Gastrocnemius medialis (tissue), 4 donors: ENCODE measurements around the gene C5orf46. TPM values are rescaled to one million over a fixed set of nuclear protein-coding genes. Genes with fewer than 3 reads are reported as not detected.

Source experiments
- ATAC-seq, 2 donors: fragments of 150-250 bp; one replicate each; pipeline ENCODE4 v1.9.1; 2016
- DNase-seq, 2 donors: peaks; one replicate each; pipeline ENCODE4 v3.0.0-alpha.2; 2019
- H3K27ac ChIP-seq, 4 donors: fragments of 200-600 bp; sonication (generic); 1 replicate in 1 of 4; 2 replicates in 3 of 4; pipeline ENCODE4 v1.5.1; 2016 to 2018; ENCODE audit warnings: mild to moderate bottlenecking in 2 of 4, moderate library complexity in 1 of 4
- H3K27me3 ChIP-seq, 3 donors: fragments of 200-600 bp; sonication (generic) in 2 of 3; 1 replicate in 1 of 3; 2 replicates in 2 of 3; pipeline versions ENCODE4 v1.5.1 to v1.6.0; 2016 to 2019; ENCODE audit warnings: mild to moderate bottlenecking in 1 of 3, moderate library complexity in 1 of 3
- H3K36me3 ChIP-seq, 2 donors: fragments of 200-600 bp; sonication (generic) in 1 of 2; one replicate each; pipeline ENCODE4 v1.5.1; 2017 to 2018
- H3K4me1 ChIP-seq, 2 donors: fragments of 200-600 bp; sonication (generic) in 1 of 2; one replicate each; pipeline ENCODE4 v1.5.1; 2016 to 2017; ENCODE audit warnings: mild to moderate bottlenecking in 2 of 2
- H3K4me3 ChIP-seq, 4 donors: fragments of 200-600 bp; sonication (generic) in 3 of 4; 1 replicate in 1 of 4; 2 replicates in 3 of 4; pipeline ENCODE4 v1.5.1; 2016 to 2019; ENCODE audit warnings: mild to moderate bottlenecking in 2 of 4
- H3K9me3 ChIP-seq, 3 donors: fragments of 200-600 bp; sonication (generic) in 2 of 3; 1 replicate in 1 of 3; 2 replicates in 2 of 3; pipeline ENCODE4 v1.5.1; 2016 to 2019
- CTCF ChIP-seq, 5 experiments: fragments of 450-650 bp in 3 of 5; fragments of 200-600 bp in 2 of 5; sonication (generic) in 2 of 5; IDR thresholded peaks in 4 of 5; conservative IDR thresholded peaks in 1 of 5; 1 replicate in 4 of 5; 2 replicates in 1 of 5; pipeline ENCODE4 v1.5.1; 2016 to 2019; ENCODE audit warnings: antibody characterized with exemption in 5 of 5, mild to moderate bottlenecking in 3 of 5, moderate library complexity in 3 of 5
- POLR2A ChIP-seq, 2 donors: fragments of 450-650 bp; IDR thresholded peaks; one replicate each; pipeline ENCODE4 v1.6.1; 2017; ENCODE audit warnings: antibody characterized with exemption in 2 of 2, mild to moderate bottlenecking in 2 of 2, moderate library complexity in 2 of 2
- in situ Hi-C, 4 donors: fragments of 200-750 bp; cut with MboI; loops; one replicate each; pipeline versions ENCODE4 v1.15.0 to v1.8.0; 2017; ENCODE audit warnings: low sequenced_read_pairs in 4 of 4
- intact Hi-C: fragments of 100-400 bp; cut with DNase I; formaldehyde crosslinking; loops from one replicate; pipeline ENCODE4 v1.15.1; 2023; ENCODE audit warnings: low total_unique reads
- total RNA-seq, 4 donors: library from RNA; depleted of rRNA; stranded (reverse); fragments of >200 nt; gene quantifications; one replicate each; pipeline versions ENCODE4 v1.1.0 to v1.2.3, GENCODE V29; 2016

The C5orf46 gene
- total RNA-seq, 4 donors from 2014 or later = not detected

GRCh38 chr5:147879784-147880183 is 26.6 kb downstream of the C5orf46 start:
- Histone ChIP-seq H3K27ac (no peak overlapping the region), H3K36me3 (no peaks in the 10 kb centered on the region), H3K4me1 (no peaks in the 10 kb centered on the region), H3K9me3 (no peaks in the 10 kb centered on the region), H3K27me3 (no peaks in the 10 kb centered on the region), H3K4me3 (no peak overlapping the region)
- ATAC-seq (no peak), DNase-seq (no peak)
- in situ Hi-C loops (no loop called here), intact Hi-C loops (no loop called here)
- TF ChIP-seq CTCF (IDR thresholded peaks at IDR 0.05 in 4 of 5, conservative IDR thresholded peaks at IDR 0.05 in 1 of 5) = no peak
- no peak for TF ChIP-seq POLR2A (IDR thresholded peaks at IDR 0.05)

DNA sequence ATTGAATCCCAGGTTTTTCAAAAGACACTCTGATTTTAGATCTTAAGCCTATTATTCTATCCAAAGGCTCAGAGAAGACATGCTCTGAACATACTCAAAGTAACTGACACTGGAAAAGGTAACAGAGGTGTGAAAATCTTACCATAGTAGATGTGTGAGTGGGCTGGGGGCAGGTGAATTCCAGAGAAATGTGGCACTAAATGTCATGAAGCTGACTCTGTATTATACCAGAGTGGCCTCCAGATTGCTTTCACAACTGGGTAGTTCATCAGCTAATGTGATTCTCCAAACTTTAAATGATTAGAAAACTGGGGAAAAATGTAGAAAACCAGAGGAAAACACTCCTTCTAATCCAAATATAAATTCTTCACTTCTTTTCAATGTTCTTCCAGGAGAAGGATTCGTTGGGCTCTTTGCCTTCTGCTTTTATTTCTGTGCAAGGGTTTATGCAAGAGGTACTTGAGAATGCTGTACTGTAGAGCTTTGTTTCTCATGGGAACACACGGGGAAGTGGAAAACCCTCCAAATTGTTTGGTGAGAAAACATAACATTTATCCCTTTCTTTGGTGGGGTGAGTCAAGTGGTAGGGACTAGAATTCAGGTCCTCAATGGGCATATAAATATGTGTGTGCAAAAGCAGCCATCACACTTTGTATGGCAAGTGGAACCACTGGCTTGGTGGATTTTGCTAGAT is 28.1 kb downstream of the C5orf46 start, which contains the start of gene SCGB3A2:
SCGB3A2 (plus strand) TSS at position 646 of the 694 bp plus-strand sequence. CDS start 93 bp downstream, outside the sequence.
- TF ChIP-seq POLR2A (IDR thresholded peaks at IDR 0.05) (no peak), CTCF (IDR thresholded peaks at IDR 0.05 in 4 of 5, conservative IDR thresholded peaks at IDR 0.05 in 1 of 5) (no peak)
- DNase-seq (no peak), ATAC-seq (no peak)
- in situ Hi-C loops = no loop called here
- intact Hi-C loops = no loop called here
- Histone ChIP-seq H3K27me3 (no peaks in the 10 kb centered on the region), H3K4me1 (no peaks in the 10 kb centered on the region), H3K9me3 (no peaks in the 10 kb centered on the region), H3K4me3 (no peak within 1 kb of the TSS), H3K27ac (no peak within 1 kb of the TSS), H3K36me3 (no peaks in the 10 kb centered on the region)

DNA sequence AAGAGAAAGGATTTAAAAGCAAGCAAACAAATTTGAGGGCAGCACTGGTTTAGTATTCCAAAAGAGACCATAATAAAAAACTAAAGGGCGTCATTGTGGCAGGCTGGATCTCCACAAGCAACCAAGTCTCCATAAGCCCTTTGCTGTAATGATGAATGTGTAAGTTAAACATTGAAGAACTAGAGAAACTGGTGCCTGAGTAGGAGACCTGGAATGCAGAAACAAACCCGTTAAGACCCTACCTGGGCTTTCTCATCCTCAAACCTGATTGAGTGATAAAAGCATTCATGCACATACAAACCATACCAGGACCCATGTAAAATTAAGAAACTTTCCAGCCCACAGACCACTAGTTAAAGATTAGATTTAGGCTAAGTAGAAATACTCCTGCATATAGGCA is 29.7 kb downstream of the C5orf46 start:
- Histone ChIP-seq H3K27ac (no peak overlapping the region), H3K4me3 (no peak overlapping the region), H3K4me1 (no peaks in the 10 kb centered on the region), H3K36me3 (no peaks in the 10 kb centered on the region), H3K9me3 (no peaks in the 10 kb centered on the region), H3K27me3 (no peaks in the 10 kb centered on the region)
- intact Hi-C loops = no loop called here
- ATAC-seq (no peak), DNase-seq (no peak)
- in situ Hi-C loops = no loop called here
- TF ChIP-seq CTCF (IDR thresholded peaks at IDR 0.05 in 4 of 5, conservative IDR thresholded peaks at IDR 0.05 in 1 of 5) = no peak
- TF ChIP-seq POLR2A (IDR thresholded peaks at IDR 0.05) = no peak

DNA sequence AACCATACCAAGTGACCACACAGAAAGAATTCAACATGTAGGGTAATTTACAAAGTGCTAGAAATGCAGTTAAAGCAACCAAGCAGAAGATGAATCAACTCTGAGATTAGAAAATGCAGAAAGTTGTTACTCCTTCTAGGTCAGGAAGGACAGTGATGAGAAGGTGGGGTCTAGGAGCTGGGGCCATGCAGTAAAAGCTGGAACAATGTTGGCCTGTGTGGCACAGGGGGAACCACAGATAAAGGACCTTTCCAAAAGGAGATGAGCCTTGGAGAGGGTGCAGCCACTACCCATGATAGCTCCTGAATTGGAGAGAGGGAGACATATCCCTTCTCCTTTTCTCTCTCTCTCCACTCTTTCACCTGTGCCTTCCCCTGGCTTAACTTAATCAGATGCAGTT is 30.2 kb downstream of the C5orf46 start:
- in situ Hi-C loops = no loop called here
- H3K36me3 ChIP-seq = no peaks in the 10 kb centered on the region

More for the DNA sequence above, 30.2 kb downstream of the C5orf46 start:
- no peak overlapping the region for H3K27ac ChIP-seq
- no peak for ATAC-seq
- no peak overlapping the region for H3K4me3 ChIP-seq
- no peak for TF ChIP-seq POLR2A (IDR thresholded peaks at IDR 0.05)
- no peak for TF ChIP-seq CTCF (IDR thresholded peaks at IDR 0.05 in 4 of 5, conservative IDR thresholded peaks at IDR 0.05 in 1 of 5)
- DNase-seq = no peak
- H3K4me1 ChIP-seq = no peaks in the 10 kb centered on the region
- H3K9me3 ChIP-seq = no peaks in the 10 kb centered on the region
- intact Hi-C loops = no loop called here
- no peaks in the 10 kb centered on the region for H3K27me3 ChIP-seq
